Measurements from ENCODE around the gene INPP5D.

GRCh38 chr2:233124421-233125080, 64.4 kb downstream of the INPP5D start:
- TF ChIP-seq CTCF (IDR thresholded peaks at IDR 0.05) (no peak), POLR2A (IDR thresholded peaks at IDR 0.05) (no peak)
